SK-N-SH treated with all-trans-retinoic acid at 6 μM for 48 hours (cell line): ENCODE measurements around the gene TRIM65.
"Not testable (repeated sequence)": the region's sequence is repeated elsewhere in the genome, so short reads cannot be mapped to it uniquely, and the experiment has no call there.

ENCODE experiments used
- ATAC-seq: fragments of 200-7000 bp; cut with Tn5 transposase; 3 replicates; pipeline ENCODE4 v1.9.1; 2020; ENCODE audit warnings: mild to moderate bottlenecking, moderate library complexity
- ARNTL ChIP-seq: fragments of 450-650 bp; formaldehyde crosslinking; IDR thresholded peaks from 2 replicates; pipeline ENCODE4 v1.5.0; 2020; ENCODE audit warnings: low read depth, mild to moderate bottlenecking, moderate library complexity, borderline replicate concordance
- BACH2 ChIP-seq: fragments of 250-450 bp; sonication (Bioruptor Pico); IDR thresholded peaks from 2 replicates; pipeline ENCODE4 v1.9.0; 2021; ENCODE audit warnings: mild to moderate bottlenecking, borderline replicate concordance
- CREB5 ChIP-seq: fragments of 250-450 bp; sonication (Bioruptor Pico); IDR thresholded peaks from 2 replicates; pipeline ENCODE4 v1.5.1; 2020; ENCODE audit warnings: low read depth, mild to moderate bottlenecking, moderate library complexity
- CSDC2 ChIP-seq: fragments of 250-450 bp; sonication (Bioruptor Pico); IDR thresholded peaks from 2 replicates; pipeline ENCODE4 v1.5.0; 2020; ENCODE audit warnings: mild to moderate bottlenecking, moderate library complexity
- ESRRG ChIP-seq: fragments of 250-450 bp; sonication (Bioruptor Pico); IDR thresholded peaks from 2 replicates; pipeline ENCODE4 v1.6.1; 2021; ENCODE audit warnings: mild to moderate bottlenecking
- GLIS3 ChIP-seq: fragments of 250-450 bp; sonication (Bioruptor Pico); IDR thresholded peaks from 2 replicates; pipeline ENCODE4 v1.5.0; 2020; ENCODE audit warnings: mild to moderate bottlenecking, moderate library complexity
- ISL1 ChIP-seq: fragments of 250-450 bp; sonication (Bioruptor Pico); IDR thresholded peaks from 2 replicates; pipeline ENCODE4 v2.1.2; 2022; ENCODE audit warnings: mild to moderate bottlenecking, moderate library complexity
- PATZ1 ChIP-seq: fragments of 250-450 bp; sonication (Bioruptor Pico); IDR thresholded peaks from 2 replicates; pipeline ENCODE4 v1.8.0; 2020; ENCODE audit warnings: mild to moderate bottlenecking, moderate library complexity, borderline replicate concordance
- PPARA ChIP-seq: fragments of 250-450 bp; sonication (Bioruptor Pico); IDR thresholded peaks from 2 replicates; pipeline ENCODE4 v1.5.0; 2020; ENCODE audit warnings: mild to moderate bottlenecking, borderline replicate concordance
- SNAI2 ChIP-seq: fragments of 250-450 bp; sonication (Bioruptor Pico); IDR thresholded peaks from 2 replicates; pipeline ENCODE4 v1.5.0; 2020; ENCODE audit warnings: mild to moderate bottlenecking, moderate library complexity
- TCF4 ChIP-seq: fragments of 250-450 bp; sonication (Bioruptor Pico); IDR thresholded peaks from 2 replicates; pipeline ENCODE4 v1.8.0; 2021; ENCODE audit warnings: mild to moderate bottlenecking, moderate library complexity, borderline replicate concordance
- TOX ChIP-seq: fragments of 250-450 bp; sonication (Bioruptor Pico); IDR thresholded peaks from 2 replicates; pipeline ENCODE4 v1.8.0; 2021; ENCODE audit warnings: mild to moderate bottlenecking, moderate library complexity, borderline replicate concordance
- ZC3H10 ChIP-seq: fragments of 250-450 bp; sonication (Bioruptor Pico); IDR thresholded peaks from 2 replicates; pipeline ENCODE4 v1.5.1; 2021; ENCODE audit warnings: mild to moderate bottlenecking, moderate library complexity
- ZFP3 ChIP-seq: fragments of 250-450 bp; sonication (Bioruptor Pico); IDR thresholded peaks from 2 replicates; pipeline ENCODE4 v1.5.0; 2020; ENCODE audit warnings: mild to moderate bottlenecking, moderate library complexity
- ZNF565 ChIP-seq: fragments of 450-650 bp; formaldehyde crosslinking; conservative IDR thresholded peaks from 2 replicates; pipeline ENCODE4 v1.5.0; 2020; ENCODE audit warnings: low read depth, mild to moderate bottlenecking, moderate library complexity
- ZNF70 ChIP-seq: fragments of 450-650 bp; formaldehyde crosslinking; IDR thresholded peaks from 2 replicates; pipeline ENCODE4 v1.5.0; 2020; ENCODE audit warnings: mild to moderate bottlenecking, moderate library complexity
- ZNF8 ChIP-seq: fragments of 450-650 bp; formaldehyde crosslinking; IDR thresholded peaks from 2 replicates; pipeline ENCODE4 v1.5.0; 2020; ENCODE audit warnings: mild to moderate bottlenecking, moderate library complexity
- TF ChIP-seq, protein P1 (sequence below): fragments of 250-450 bp; sonication (Bioruptor Pico); IDR thresholded peaks from 2 replicates; pipeline ENCODE4 v1.5.0; 2020; ENCODE audit warnings: mild to moderate bottlenecking, moderate library complexity
- TF ChIP-seq, protein P2 (sequence below): fragments of 250-450 bp; sonication (Bioruptor Pico); IDR thresholded peaks from 2 replicates; pipeline ENCODE4 v1.5.1; 2021; ENCODE audit warnings: mild to moderate bottlenecking, moderate library complexity

Gene TRIM65

DNA sequence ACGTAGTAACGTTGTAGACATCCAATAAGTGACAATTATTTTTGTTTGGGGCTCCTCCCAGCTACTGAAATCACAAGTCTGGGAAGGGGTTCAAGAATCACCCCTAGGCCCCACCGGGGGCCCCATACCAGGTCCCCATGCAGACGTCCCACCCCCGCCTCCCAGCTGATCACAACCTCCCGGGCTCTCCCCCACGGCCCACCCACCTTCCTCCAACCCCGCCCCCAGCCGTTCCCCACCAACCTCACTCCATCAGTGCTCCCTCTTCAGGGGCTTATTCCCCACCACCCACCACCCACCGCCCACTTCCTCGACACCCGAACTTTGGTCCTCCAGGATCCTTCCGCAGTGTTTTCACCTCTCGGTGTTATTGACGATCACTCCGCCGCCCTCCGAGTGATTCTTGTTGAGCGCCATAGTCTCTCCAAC lies 41.9 kb downstream of the TRIM65 start:
- ATAC-seq = peak; percentile 3
- TF ChIP-seq ZFP3 = no peak

DNA sequence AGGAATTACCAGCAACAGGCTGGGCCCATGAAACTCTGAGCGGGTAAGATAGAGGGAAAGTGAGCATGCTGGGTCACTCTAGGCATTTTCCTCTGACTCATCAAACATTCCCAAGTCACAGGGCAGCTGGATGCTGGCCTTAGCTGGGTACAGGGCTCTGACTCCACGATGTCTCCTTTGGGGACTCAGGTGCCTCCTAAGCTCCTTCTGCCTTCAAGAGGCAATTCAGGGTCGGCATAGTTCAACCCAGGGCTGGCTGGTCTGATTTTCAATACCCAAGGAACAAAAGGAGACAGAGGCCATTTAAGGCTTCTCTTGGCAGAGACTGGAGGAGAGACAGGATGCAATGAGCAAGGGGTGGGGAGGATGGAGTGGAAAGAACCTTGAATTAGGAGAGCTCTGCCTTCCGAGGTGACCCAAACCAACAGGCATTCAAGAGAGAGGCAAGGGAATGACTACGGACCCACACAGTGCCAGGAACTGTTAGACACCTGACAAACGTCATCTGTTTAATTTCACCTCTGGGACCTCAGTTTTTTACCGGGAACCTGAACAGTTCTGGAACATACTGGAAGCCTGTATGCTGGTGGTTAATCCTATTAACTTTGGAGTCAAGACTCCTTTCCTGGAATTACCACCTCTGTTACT lies 42.5 kb downstream of the TRIM65 start:
- 0 out of 2 replicates have a peak, but pooled peaks have one; percentile 49 for TF ChIP-seq SNAI2
- TF ChIP-seq PATZ1 (CRISPR knock-in tag) = no peak
- TF ChIP-seq, protein P1, sequence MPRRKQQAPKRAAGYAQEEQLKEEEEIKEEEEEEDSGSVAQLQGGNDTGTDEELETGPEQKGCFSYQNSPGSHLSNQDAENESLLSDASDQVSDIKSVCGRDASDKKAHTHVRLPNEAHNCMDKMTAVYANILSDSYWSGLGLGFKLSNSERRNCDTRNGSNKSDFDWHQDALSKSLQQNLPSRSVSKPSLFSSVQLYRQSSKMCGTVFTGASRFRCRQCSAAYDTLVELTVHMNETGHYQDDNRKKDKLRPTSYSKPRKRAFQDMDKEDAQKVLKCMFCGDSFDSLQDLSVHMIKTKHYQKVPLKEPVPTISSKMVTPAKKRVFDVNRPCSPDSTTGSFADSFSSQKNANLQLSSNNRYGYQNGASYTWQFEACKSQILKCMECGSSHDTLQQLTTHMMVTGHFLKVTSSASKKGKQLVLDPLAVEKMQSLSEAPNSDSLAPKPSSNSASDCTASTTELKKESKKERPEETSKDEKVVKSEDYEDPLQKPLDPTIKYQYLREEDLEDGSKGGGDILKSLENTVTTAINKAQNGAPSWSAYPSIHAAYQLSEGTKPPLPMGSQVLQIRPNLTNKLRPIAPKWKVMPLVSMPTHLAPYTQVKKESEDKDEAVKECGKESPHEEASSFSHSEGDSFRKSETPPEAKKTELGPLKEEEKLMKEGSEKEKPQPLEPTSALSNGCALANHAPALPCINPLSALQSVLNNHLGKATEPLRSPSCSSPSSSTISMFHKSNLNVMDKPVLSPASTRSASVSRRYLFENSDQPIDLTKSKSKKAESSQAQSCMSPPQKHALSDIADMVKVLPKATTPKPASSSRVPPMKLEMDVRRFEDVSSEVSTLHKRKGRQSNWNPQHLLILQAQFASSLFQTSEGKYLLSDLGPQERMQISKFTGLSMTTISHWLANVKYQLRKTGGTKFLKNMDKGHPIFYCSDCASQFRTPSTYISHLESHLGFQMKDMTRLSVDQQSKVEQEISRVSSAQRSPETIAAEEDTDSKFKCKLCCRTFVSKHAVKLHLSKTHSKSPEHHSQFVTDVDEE (CRISPR knock-in tag) = no peak
- TF ChIP-seq, all 23 proteins: peak for 1
- ATAC-seq = peak; percentile 50

DNA sequence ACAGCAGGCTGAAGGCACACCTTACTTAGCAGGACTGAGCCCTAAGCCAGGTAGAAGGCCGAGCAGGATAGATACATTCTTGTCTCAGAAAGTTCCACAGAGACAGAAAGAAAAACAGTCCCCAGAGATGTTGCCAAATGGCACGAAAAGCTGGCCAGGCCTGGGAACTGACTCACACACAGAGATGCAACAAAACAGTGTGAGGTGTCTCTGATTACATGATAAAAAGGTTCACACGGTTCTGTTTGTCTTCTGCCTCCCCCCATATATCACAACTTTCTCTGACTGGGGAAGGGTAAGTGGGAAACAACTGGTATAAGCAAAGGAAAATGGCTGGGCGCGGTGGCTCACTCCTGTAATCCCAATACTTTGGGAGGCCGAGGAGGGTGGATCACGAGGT lies 43.3 kb downstream of the TRIM65 start:
- TF ChIP-seq, protein P1 (CRISPR knock-in tag) = no peak
- 0 out of 2 replicates have a peak, but pooled peaks have one; percentile 3 for TF ChIP-seq PATZ1 (CRISPR knock-in tag)
- ATAC-seq = no peak

DNA sequence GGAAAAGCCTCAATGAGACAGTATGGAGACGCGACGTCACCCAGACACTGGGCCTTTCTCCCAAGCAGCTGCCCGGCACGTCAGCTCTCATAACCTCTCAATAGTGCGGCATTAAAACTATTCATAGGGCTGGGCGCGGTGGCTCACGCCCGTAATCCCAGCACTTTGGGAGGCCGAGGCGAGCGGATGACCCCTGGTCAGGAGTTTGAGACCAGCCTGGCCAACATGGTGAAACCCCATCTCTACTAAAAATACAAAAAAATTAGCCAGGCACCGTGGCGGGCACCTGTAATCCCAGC lies 45.1 kb downstream of the TRIM65 start:
- not testable (repeated sequence) for ATAC-seq

DNA sequence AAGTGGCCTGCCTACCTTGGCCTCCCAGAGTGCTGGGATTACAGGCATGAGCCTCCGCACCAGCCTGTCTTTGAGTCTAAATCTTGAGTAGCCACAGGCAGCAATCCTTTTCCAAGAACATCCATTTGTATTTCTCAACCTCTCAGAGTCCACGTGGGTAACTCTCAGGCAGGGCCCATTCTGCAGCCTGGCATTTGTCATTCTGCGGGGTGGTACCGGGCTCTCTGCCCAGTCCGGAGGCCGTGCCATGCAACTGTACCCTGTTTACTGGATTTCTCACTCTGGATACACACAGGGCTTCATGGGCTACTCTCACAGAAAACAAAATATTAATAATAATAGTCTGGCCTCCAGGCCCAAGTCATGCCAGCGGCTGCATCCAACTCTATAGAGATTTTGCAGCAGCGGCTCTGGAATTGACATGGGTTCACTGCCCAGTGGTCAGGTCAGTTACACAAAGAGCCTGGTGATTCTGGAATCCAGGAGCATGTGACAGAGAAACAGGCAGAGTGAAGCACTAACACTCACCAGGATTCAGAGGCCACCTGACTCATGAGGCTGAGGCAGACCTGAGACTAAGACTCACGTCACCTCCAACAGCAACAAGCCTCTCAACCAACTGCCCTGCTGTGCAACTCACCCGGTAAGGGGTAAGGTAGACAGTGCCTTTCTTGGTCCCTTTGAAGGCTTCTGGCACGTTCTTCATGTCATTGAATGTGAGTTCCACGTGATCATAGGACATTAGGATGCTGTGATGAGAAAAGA lies 45.6 kb downstream of the TRIM65 start:
- ATAC-seq = no peak
- TF ChIP-seq ZC3H10 (CRISPR knock-in tag) = no peak
- TF ChIP-seq, protein P2, sequence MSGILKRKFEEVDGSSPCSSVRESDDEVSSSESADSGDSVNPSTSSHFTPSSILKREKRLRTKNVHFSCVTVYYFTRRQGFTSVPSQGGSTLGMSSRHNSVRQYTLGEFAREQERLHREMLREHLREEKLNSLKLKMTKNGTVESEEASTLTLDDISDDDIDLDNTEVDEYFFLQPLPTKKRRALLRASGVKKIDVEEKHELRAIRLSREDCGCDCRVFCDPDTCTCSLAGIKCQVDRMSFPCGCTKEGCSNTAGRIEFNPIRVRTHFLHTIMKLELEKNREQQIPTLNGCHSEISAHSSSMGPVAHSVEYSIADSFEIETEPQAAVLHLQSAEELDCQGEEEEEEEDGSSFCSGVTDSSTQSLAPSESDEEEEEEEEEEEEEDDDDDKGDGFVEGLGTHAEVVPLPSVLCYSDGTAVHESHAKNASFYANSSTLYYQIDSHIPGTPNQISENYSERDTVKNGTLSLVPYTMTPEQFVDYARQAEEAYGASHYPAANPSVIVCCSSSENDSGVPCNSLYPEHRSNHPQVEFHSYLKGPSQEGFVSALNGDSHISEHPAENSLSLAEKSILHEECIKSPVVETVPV = no peak
- no peak for TF ChIP-seq GLIS3
- no peak for TF ChIP-seq ARNTL (CRISPR knock-in tag)
- TF ChIP-seq ZNF70 (CRISPR knock-in tag) = no peak
- no peak for TF ChIP-seq ISL1 (CRISPR knock-in tag)
- TF ChIP-seq ESRRG (CRISPR knock-in tag) = no peak
- TF ChIP-seq TOX (CRISPR knock-in tag) = no peak
- TF ChIP-seq CSDC2 (CRISPR knock-in tag) = no peak
- TF ChIP-seq ZNF565 (CRISPR knock-in tag) = no peak
- TF ChIP-seq PATZ1 (CRISPR knock-in tag) = no peak
- no peak for TF ChIP-seq TCF4 (CRISPR knock-in tag)
- TF ChIP-seq CREB5 (CRISPR knock-in tag) = no peak
- no peak for TF ChIP-seq PPARA (CRISPR knock-in tag)
- no peak for TF ChIP-seq ZNF8 (CRISPR knock-in tag)
- TF ChIP-seq BACH2 (CRISPR knock-in tag) = no peak
